Activated naive CD8-positive, alpha-beta T cell treated with anti-CD3 and anti-CD28 coated beads, Interleukin-2, amount 10 ng/mL, durations not matched to agents 7 days and 5 days (primary cell): ENCODE measurements around the gene TMPRSS3. TPM values are rescaled to one million over a fixed set of nuclear protein-coding genes. Genes with fewer than 3 reads are reported as not detected.

Source experiments
- ATAC-seq: fragments of 150-1000 bp; cut with Tn5 transposase; one replicate; pipeline ENCODE4 v1.10.0; 2021; ENCODE audit warnings: low read depth, moderate library complexity
- POLR2A ChIA-PET: fragments of 350-600 bp; sonication (Branson Sonifier 250); formaldehyde crosslinking; loops from one replicate; lab custom pipeline; 2021; ENCODE audit warnings: antibody characterized with exemption; lab: Charles Lee
- DNase-seq: peaks from one replicate; pipeline ENCODE4 v3.0.0; 2021
- H3K27ac Mint-ChIP-seq: one replicate; pipeline ENCODE4 v1.8.0; 2022; ENCODE audit warnings: mild to moderate bottlenecking, mixed read lengths
- H3K27me3 Mint-ChIP-seq: one replicate; pipeline ENCODE4 v1.8.0; 2022; ENCODE audit warnings: mild to moderate bottlenecking, moderate library complexity, mixed read lengths
- H3K36me3 Mint-ChIP-seq: one replicate; pipeline ENCODE4 v1.8.0; 2021; ENCODE audit warnings: mild to moderate bottlenecking, mixed read lengths
- H3K4me1 Mint-ChIP-seq: one replicate; pipeline ENCODE4 v1.8.0; 2021; ENCODE audit warnings: mixed read lengths
- H3K4me3 Mint-ChIP-seq: one replicate; pipeline ENCODE4 v1.8.0; 2022; ENCODE audit warnings: mild to moderate bottlenecking, moderate library complexity, mixed read lengths
- H3K9me3 Mint-ChIP-seq: one replicate; pipeline ENCODE4 v1.8.0; 2021; ENCODE audit warnings: mixed read lengths
- total RNA-seq, 2 experiments: library from RNA; stranded (reverse); gene quantifications; one replicate each; pipeline ENCODE4 v1.2.3, GENCODE V29; 2021

Gene TMPRSS3
- total RNA-seq, 2 experiments from 2014 or later, result 7.8 to 10.7 TPM

DNA sequence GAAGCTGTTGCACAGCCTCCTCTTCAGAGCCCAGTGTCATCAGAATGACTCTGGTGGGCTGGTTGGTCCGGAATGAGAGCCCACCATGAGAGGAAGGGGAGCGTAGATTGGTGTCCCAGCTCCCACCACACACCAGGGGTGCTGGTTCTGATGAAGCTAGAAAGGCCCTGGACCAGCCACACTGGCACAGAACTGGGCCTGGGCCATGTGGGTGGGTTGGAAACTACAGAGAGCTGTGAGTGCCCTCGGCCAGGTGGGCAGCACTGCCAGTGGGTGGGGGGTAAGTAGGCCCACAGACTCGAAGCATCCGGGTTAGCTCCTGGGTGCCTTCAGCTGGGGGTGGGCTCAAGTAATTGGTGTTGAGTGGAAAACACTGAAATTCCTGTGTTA is 17.9 kb downstream of the TMPRSS3 start:
- DNase-seq (no peak), ATAC-seq (no peak)
- Mint-ChIP-seq H3K27me3 (no peaks in the 10 kb centered on the region), H3K27ac (no peak overlapping the region), H3K4me1 (peaks cover 6% of the 10 kb centered on the region), H3K36me3 (peaks cover 15% of the 10 kb centered on the region), H3K4me3 (no peak overlapping the region), H3K9me3 (peaks cover 13% of the 10 kb centered on the region)
- POLR2A ChIA-PET, result interaction anchor here (0.9 kb wide), 1 partner anchor 26 kb away, joined by 3 read pairs; the partner anchor contains the start of gene UBASH3A

DNA sequence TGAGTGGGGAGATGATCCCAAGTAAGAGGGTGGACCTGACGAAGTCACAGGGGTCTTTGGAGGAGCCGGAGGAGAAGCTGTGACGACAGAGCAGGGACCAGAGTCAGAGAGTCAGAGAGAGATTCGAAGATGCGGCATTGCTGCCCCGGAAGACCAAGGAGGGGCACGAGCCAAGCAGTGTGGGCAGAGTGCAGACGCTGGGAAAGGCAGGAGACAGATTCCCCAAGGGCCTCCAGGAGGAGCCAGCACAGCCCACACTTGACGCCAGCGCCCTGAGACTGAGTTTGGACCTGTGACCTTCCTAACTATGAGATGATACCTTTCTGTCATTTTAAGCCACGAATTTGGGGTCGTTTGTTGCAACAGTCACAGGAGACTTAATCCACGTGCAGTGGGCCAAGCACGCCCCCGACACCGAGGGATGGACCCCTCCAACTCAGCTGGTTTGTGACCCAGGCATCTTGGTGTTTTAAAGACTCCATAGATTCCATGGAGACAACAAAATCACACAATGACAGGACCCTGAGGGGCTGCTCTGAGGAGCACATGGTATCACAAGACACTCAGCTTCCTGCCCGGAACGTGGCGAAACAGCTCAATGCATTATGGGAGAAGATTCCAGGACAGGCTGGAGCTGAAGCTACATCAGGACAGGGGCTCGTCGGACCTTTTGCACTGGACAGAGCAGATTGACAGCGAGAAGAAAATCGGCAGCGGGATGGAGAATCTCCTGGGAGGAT is 18.5 kb downstream of the TMPRSS3 start:
- no peak for ATAC-seq
- H3K36me3 Mint-ChIP-seq, result peaks cover 10% of the 10 kb centered on the region
- H3K9me3 Mint-ChIP-seq, result peaks cover 9% of the 10 kb centered on the region
- H3K4me1 Mint-ChIP-seq, result peaks cover 8% of the 10 kb centered on the region
- no peaks in the 10 kb centered on the region for H3K27me3 Mint-ChIP-seq
- POLR2A ChIA-PET, result no interaction called here
- H3K27ac Mint-ChIP-seq, result peak overlapping the region; percentile 31
- H3K4me3 Mint-ChIP-seq, result no peak overlapping the region
- no peak for DNase-seq

DNA sequence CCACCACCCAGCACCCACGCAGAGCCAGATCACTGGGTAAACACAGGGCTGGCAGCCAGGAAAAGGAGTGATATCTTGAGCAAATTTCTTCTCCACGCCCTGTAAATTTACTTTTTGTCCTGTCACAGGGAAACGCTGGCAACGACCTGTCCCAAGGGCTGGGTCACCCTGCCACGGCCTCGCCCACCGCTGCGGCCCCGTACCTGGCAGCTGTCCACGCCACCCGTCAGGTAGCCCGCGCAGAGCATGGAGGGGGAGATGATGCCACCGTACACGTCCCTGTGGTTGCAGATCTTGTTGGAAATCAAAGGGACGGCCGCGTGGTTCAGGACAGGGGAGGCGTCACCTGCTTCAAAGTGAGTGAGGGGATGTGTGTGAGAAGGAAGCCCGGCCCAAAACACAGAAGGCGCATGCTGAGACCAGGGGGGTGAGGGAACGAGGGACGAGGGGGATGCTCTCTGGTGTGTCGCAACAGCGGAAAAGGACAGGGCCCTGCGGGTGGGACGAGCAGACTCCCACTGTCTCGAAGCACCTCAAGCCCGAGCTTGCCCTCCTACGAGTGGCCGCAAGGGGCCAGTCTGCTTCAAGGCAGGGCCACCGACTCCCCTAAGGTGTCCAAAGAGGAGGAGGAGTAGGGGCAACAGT is 19.4 kb downstream of the TMPRSS3 start:
- peaks cover under 1% of the 10 kb centered on the region for H3K9me3 Mint-ChIP-seq
- peaks cover 4% of the 10 kb centered on the region for H3K36me3 Mint-ChIP-seq
- H3K27me3 Mint-ChIP-seq, result no peaks in the 10 kb centered on the region
- no peak for DNase-seq
- POLR2A ChIA-PET, result no interaction called here
- peaks cover 8% of the 10 kb centered on the region for H3K4me1 Mint-ChIP-seq
- H3K4me3 Mint-ChIP-seq, result no peak overlapping the region
- no peak overlapping the region for H3K27ac Mint-ChIP-seq
- ATAC-seq, result no peak

DNA sequence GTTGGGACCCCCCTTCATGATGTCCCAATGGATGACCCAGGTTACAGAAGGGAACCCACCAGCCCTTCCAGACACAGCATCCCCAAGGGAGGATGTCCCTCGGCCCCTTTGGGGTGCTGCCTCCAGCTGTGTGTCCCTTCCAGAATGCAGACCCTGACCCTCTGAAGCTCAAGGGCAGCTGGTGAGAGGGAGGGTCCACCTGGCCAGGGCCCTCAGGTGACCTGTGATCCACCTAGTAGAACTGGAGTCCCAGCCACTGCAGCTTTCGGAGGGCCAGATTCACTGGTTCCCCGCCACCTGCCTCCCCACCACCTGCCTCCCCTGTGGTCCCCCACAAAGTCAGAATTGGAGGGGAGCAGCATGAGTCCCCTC is 19.9 kb downstream of the TMPRSS3 start:
- POLR2A ChIA-PET, result no interaction called here
- Mint-ChIP-seq H3K27me3 (no peaks in the 10 kb centered on the region), H3K27ac (no peak overlapping the region), H3K4me3 (no peak overlapping the region), H3K36me3 (peaks cover 3% of the 10 kb centered on the region), H3K9me3 (no peaks in the 10 kb centered on the region), H3K4me1 (peaks cover 8% of the 10 kb centered on the region)
- ATAC-seq, result no peak
- no peak for DNase-seq

DNA sequence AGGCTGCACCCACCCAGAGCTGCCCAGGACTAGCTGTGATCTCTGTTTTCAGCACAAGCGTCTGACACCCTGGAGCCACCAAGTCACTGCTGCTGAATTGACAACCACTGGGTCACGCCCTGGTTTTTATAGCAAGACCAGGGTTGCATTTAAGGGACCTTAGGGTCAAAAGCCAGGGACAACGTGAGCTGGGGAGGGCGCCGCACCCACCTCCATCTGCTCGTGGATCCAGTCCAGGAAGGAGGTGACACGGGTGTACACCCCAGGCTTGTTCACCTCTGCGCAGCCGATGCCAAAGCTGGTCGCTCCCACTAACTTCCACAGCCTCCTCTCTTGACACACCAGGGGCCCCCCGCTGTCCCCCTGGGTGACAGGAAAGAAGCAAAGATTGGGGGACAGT is 20.3 kb downstream of the TMPRSS3 start:
- ATAC-seq (no peak), DNase-seq (no peak)
- H3K27ac Mint-ChIP-seq, result no peak overlapping the region
- H3K4me3 Mint-ChIP-seq, result no peak overlapping the region
- POLR2A ChIA-PET, result no interaction called here
- H3K36me3 Mint-ChIP-seq, result peaks cover 3% of the 10 kb centered on the region
- no peaks in the 10 kb centered on the region for H3K27me3 Mint-ChIP-seq
- no peaks in the 10 kb centered on the region for H3K9me3 Mint-ChIP-seq
- peaks cover 8% of the 10 kb centered on the region for H3K4me1 Mint-ChIP-seq

DNA sequence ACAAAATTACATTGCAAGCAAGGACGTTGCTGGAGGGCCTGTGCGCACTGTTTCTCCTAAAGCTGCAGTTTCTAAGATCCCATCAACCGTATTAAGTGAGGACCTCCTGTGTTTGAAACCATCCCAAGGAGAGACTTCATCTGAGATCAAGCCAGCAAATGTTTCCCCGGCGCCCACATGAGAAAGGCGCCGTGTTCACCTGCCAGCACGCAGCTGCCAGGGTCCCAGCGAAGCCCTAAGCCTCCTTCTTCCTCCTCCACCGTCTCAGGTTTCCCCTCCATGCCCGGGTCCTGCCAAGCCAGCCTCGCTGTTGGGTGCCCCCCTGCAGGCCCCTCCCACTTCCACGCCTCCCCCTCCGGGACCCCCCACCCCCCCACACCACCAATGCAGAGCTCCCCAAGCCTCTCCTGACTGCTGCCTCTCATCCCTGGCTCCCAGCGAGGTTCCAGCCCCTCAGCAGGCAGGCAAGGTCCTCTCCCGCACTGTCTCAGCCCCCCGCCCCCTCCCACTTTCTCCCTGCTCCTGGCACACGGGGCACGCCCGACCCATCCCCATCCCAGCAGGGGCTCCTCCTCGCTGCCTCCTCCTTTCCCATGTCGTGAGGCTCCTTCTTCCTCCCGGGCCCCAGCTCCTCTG is 20.9 kb downstream of the TMPRSS3 start:
- Mint-ChIP-seq H3K27ac (no peak overlapping the region), H3K27me3 (no peaks in the 10 kb centered on the region), H3K36me3 (peaks cover 3% of the 10 kb centered on the region), H3K9me3 (no peaks in the 10 kb centered on the region), H3K4me3 (no peak overlapping the region), H3K4me1 (peaks cover 8% of the 10 kb centered on the region)
- DNase-seq (no peak), ATAC-seq (no peak)
- POLR2A ChIA-PET, result no interaction called here

DNA sequence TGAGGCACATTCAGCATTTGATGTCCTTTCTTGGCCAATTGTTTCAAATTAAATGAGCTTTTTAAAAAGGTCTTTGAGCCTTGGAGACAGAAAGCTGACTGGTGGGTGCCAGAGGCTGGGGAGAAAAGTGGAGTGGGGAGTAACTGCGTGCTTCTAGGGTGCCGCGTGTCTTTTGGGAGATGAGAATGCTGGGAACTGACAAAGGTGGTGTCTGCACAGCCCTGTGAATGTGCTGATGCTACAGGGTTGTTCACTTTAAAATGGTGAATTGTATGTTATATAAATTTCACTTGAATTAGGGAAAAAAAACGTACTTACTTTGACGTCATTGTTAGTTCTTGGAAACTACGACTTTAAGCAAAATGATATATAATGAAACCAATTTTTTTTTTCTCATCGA is 21.4 kb downstream of the TMPRSS3 start:
- no peak for ATAC-seq
- peaks cover 8% of the 10 kb centered on the region for H3K4me1 Mint-ChIP-seq
- no peak overlapping the region for H3K27ac Mint-ChIP-seq
- H3K27me3 Mint-ChIP-seq, result no peaks in the 10 kb centered on the region
- no peaks in the 10 kb centered on the region for H3K9me3 Mint-ChIP-seq
- H3K4me3 Mint-ChIP-seq, result no peak overlapping the region
- DNase-seq, result no peak
- POLR2A ChIA-PET, result no interaction called here
- peaks cover 3% of the 10 kb centered on the region for H3K36me3 Mint-ChIP-seq

DNA sequence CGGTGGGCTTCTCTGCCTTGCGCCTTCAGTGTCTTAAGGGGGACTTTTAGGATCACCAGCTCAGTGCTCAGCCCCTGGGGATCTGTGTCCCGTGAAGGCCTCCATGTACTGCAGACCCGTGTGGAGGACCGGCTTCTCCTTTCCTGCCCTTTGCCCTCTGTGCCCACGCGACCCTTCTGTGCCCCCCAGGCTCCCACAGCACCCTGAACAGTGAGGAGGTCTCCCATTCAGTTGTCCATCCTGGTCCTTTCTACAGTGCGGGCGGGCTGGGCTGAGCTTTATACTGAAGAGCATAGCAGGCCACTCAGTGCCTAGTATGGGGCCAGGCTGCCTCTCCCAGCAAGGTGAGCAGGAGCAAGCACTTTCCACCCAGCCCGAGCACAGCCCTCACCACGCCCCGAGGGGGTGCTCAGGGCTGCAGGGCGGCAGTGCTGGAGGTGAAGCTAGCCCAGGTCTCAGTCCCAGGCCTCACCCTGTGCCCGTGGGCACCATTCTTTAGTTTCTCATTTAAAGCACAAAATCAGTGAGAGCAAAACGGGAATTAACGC is 21.9 kb downstream of the TMPRSS3 start:
- Mint-ChIP-seq H3K4me1 (peaks cover 11% of the 10 kb centered on the region), H3K36me3 (peaks cover 3% of the 10 kb centered on the region), H3K4me3 (no peak overlapping the region), H3K9me3 (no peaks in the 10 kb centered on the region), H3K27ac (no peak overlapping the region), H3K27me3 (no peaks in the 10 kb centered on the region)
- DNase-seq (no peak), ATAC-seq (no peak)
- POLR2A ChIA-PET, result interaction anchor here (1.7 kb wide), 1 partner anchor 49 kb away, joined by 4 read pairs; no protein-coding TSS in a partner anchor

DNA sequence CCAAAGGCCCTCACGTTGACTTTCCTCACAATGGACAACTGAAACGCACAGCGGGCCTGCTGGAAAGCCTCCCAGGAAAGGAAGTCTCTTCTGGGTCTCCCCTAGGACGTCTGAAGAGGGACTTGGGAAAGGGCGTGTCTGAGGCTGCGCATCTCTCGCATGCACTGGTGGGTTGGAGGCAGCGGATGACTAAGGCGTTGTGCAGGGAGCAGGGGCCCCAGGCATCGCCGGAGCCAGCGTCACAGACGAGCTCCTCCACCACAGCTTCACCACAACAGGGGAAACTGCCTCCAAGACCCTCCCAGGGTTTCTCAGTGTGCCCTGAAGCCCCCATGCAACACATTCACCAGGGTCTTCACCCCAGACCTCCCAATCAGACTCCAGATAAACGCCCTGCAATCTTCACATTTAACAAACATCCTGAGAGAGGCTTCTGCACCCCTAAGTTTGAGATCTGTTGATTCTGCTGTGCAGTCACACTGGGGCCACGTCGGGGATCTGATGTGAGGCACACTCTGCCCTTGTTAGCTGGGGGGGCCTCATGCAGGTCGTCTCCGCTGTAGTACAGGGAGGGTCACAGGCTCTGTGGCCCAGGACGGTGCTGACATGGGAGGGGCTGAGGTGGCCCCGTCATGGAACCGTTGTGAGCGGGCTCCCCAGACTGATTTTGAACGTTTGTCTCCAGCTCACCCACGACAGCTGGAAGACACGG is 22.5 kb downstream of the TMPRSS3 start:
- Mint-ChIP-seq H3K27me3 (no peaks in the 10 kb centered on the region), H3K36me3 (peaks cover 3% of the 10 kb centered on the region), H3K27ac (peak overlapping the region; percentile 54), H3K4me1 (peaks cover 12% of the 10 kb centered on the region), H3K9me3 (no peaks in the 10 kb centered on the region), H3K4me3 (peak overlapping the region; percentile 29)
- ATAC-seq (peak; percentile 53), DNase-seq (no peak)
- POLR2A ChIA-PET, result interaction anchor here (1.7 kb wide), 1 partner anchor 50 kb away, joined by 4 read pairs; no protein-coding TSS in a partner anchor

DNA sequence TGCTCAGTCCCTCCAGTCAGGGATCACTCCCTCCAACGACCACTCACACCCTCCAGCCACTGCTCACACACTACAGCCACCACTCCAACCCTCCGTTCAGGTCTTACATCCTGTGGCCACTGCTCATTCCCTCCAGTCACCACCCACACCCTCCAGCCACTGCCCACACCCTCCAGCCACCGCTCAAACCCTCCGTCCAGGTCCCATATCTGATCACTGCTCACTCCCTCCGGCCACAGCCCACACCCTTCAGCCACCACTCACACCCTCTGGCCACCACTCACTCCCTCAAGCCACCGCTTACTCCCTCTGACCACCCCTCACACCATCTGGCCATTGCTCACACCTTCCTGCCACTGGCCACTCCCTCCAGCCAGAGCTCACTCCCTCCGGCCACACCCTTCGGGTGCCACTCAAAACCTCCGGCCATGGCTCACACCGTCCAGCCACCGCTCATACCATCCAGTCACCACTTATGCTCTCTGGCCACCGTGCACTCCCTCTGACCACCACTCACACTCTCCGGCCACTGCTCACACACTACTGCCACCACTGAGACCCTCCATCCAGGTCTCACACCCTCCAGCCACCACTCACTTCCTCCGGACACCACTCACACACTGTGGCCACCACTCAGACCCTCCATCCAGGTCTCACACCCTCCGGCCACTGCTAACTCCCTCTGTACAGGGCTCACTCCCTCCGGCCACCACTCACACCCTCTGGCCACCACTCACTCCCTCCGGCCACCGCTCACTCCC is 24.8 kb downstream of the TMPRSS3 start:
- H3K4me1 Mint-ChIP-seq, result peaks cover 16% of the 10 kb centered on the region
- H3K36me3 Mint-ChIP-seq, result peaks cover 3% of the 10 kb centered on the region
- POLR2A ChIA-PET, result no interaction called here
- peak overlapping the region; percentile 20 for H3K27ac Mint-ChIP-seq
- H3K27me3 Mint-ChIP-seq, result no peaks in the 10 kb centered on the region
- DNase-seq (no peak), ATAC-seq (no peak)
- no peak overlapping the region for H3K4me3 Mint-ChIP-seq
- H3K9me3 Mint-ChIP-seq, result no peaks in the 10 kb centered on the region

DNA sequence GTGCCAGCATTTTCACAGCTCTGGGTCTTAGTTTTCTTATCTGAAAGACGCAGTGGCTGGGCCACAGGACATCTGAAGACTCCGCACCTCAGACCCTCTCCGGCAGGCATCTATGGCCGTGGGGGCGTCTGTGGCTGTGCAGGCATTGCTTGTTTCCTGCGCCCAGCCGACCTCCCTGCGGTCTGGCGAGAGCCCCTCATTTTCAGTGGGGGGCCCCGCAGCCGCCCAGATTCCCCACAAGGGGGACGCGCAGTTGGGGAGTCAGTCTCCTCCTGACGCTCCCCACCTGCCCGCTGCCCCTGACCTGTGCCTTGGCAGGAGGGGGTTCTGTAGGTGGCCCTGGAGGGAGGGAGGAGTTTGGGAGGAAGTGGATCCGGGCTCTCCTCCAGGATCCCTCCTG is 26.0 kb downstream of the TMPRSS3 start:
- POLR2A ChIA-PET, result no interaction called here
- H3K36me3 Mint-ChIP-seq, result peaks cover 3% of the 10 kb centered on the region
- no peak overlapping the region for H3K27ac Mint-ChIP-seq
- ATAC-seq (no peak), DNase-seq (no peak)
- H3K4me1 Mint-ChIP-seq, result peaks cover 16% of the 10 kb centered on the region
- no peak overlapping the region for H3K4me3 Mint-ChIP-seq
- H3K9me3 Mint-ChIP-seq, result no peaks in the 10 kb centered on the region
- H3K27me3 Mint-ChIP-seq, result no peaks in the 10 kb centered on the region

DNA sequence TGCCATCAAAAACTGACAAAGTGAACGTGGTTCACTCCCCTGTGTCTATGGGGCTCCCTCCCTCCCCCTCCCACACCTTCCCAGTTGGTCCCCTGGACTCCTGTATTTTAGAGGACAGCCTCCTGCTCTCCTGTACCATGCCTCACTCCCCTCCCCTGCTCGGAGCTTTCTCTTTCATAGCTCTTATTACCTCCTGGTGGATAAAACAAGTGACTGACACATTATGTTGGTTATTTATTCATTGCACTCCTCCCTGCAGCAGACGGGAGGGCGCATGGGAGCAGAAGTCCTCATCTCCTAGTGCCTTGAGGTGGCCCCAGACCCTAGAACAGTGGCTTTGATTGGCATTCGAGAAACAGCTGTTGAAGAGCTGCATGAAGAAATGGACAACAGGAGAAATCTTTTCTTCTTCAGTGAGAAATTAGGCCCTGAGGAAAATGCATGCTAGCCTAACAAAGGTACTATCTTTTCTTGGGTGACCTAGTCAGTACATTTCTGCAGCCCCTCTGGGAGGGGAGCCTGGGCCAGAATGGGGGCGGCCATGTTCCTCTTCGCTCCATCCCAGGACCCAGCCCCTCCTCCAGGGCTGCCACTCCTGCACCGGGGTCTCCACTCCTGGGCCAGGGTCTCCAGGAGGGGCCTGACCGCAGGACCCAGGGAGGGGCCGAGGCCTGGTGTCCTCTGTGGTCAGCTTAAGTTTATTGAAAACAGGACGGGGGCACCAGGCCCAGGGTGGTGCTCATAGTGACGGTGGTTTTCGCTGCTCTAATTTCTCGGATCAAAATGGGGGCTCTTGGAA is 28.3 kb downstream of the TMPRSS3 start:
- H3K4me3 Mint-ChIP-seq, result no peak overlapping the region
- no peak for DNase-seq
- H3K4me1 Mint-ChIP-seq, result peaks cover 15% of the 10 kb centered on the region
- POLR2A ChIA-PET, result interaction anchor here (0.9 to 2.1 kb wide), 2 partner anchors 33 to 37 kb away, joined by 6 to 8 read pairs; partner anchors contain the start of gene UBASH3A
- ATAC-seq, result no peak
- H3K27me3 Mint-ChIP-seq, result peaks cover 6% of the 10 kb centered on the region
- no peak overlapping the region for H3K27ac Mint-ChIP-seq
- peaks cover 3% of the 10 kb centered on the region for H3K36me3 Mint-ChIP-seq
- H3K9me3 Mint-ChIP-seq, result no peaks in the 10 kb centered on the region
